SJSA1 (cell line): ENCODE data around the gene TMEM272. TPM values are rescaled to one million over a fixed set of nuclear protein-coding genes. Genes with fewer than 3 reads are reported as not detected.

Experiments
- DNase-seq, 2 experiments: peaks; one replicate each; pipeline ENCODE4 v3.0.0-alpha.2; 2015 to 2020; ENCODE audit warnings: low spot score in 2 of 2, low read depth in 1 of 2
- H3K27ac ChIP-seq: fragments of 250-450 bp; sonication (Bioruptor Pico); 2 replicates; pipeline ENCODE4 v1.5.1; 2020; ENCODE audit warnings: mild to moderate bottlenecking, moderate library complexity
- H3K27me3 ChIP-seq: fragments of 250-450 bp; sonication (Bioruptor Pico); replicated peaks from 2 replicates; pipeline ENCODE4 v1.5.1; 2020; ENCODE audit warnings: mild to moderate bottlenecking, moderate library complexity
- H3K36me3 ChIP-seq: fragments of 250-450 bp; sonication (Bioruptor Pico); 2 replicates; pipeline ENCODE4 v1.5.1; 2020; ENCODE audit warnings: mild to moderate bottlenecking
- H3K4me1 ChIP-seq: fragments of 250-450 bp; sonication (Bioruptor Pico); replicated peaks from 2 replicates; pipeline ENCODE4 v1.6.1; 2021; ENCODE audit warnings: mild to moderate bottlenecking
- H3K4me3 ChIP-seq: fragments of 250-450 bp; sonication (Bioruptor Pico); 2 replicates; pipeline ENCODE4 v1.5.1; 2020; ENCODE audit warnings: mild to moderate bottlenecking
- H3K9me3 ChIP-seq: fragments of 250-450 bp; sonication (Bioruptor Pico); replicated peaks from 2 replicates; pipeline ENCODE4 v1.5.1; 2020; ENCODE audit warnings: mild to moderate bottlenecking
- total RNA-seq: library from RNA; depleted of rRNA; stranded (reverse); fragments of >200 nt; shearing (Covaris generic); gene quantifications from 2 replicates; pipeline ENCODE4 v1.2.3, GENCODE V29; 2014; rRNA removed

The TMEM272 gene, protein sequence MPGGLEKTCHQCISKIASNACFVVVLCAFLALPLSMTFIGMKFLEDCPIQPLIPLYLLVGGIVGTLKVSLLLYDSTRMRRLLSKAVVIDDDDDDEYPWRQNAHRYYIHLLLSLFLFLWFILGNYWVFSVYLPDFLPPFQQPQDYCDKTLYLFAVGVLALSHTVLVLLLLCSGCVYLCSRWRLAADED
- 0.68 TPM in 1 of 2 replicates, not detected in the other for total RNA-seq

DNA sequence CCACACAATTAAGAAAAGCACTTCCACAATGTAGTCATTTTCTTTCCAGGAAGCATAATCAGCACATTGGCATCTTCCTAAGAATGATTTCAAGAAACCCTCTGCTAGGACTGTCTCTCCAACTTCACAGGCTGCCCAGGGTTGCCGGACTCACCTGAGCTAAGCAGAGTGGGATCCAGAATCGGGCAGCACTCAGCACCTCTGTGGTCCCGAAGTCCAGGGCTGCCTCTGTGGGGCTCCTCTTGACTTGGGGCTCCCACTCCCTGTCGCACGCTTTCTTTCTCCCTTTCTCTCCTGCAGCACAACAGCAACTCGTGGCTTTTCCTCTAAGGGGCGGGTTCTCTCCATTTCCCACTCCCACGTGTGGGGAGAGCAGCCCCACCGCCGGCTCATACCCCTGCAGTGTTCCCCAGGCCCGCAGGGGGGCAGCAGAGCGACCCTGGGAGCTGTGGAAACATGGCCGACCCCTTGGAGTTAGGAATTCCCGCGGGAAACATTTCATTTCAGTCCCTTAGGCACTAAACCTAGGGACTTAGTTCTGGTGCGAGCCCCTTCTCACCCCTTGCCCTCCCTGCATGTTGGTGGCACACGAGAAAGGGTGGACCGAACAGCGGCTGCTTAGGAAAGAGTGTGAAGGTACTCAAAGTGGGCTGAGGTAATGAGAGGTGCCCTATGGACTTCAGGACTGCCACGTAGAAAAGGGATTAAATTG is at the start of gene TMEM272:
Gene TMEM272 (minus strand): TSS at position 316 of the 712 bp plus-strand sequence. CDS start 6,647 bp downstream, outside the sequence.
- peak within 1 kb of the TSS; percentile 84 for H3K27ac ChIP-seq
- H3K36me3 ChIP-seq, result no peaks in the 10 kb centered on the region
- H3K27me3 ChIP-seq, result no peaks in the 10 kb centered on the region
- peaks cover 57% of the 10 kb centered on the region for H3K4me1 ChIP-seq
- DNase-seq, result peak; percentile 65 to 74
- H3K4me3 ChIP-seq, result peak within 1 kb of the TSS; percentile 29
- H3K9me3 ChIP-seq, result no peaks in the 10 kb centered on the region

DNA sequence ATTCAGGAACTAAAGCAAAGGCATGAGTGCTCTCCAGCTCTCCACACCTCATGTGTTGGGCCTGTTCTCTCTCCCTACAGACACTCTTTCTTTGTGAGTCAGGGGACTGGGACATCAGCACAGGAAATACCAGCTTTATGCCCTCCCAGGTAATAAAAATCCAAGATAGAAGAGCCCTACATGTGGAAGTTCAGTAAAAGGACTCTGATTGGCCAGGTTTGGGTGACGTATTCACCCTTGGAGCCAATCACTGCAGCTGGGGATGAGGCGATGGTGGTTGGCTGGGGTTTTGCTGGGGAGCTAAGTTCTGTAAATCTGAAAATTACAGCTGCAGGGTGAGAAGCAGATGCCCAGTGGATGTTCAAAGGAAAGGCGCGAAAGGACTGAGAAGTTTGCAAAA is 49.3 kb upstream of the TMEM272 start:
- Histone ChIP-seq H3K4me1 (no peaks in the 10 kb centered on the region), H3K27ac (no peak overlapping the region), H3K9me3 (no peaks in the 10 kb centered on the region), H3K36me3 (no peaks in the 10 kb centered on the region), H3K27me3 (no peaks in the 10 kb centered on the region), H3K4me3 (no peak overlapping the region)
- DNase-seq, result no peak

DNA sequence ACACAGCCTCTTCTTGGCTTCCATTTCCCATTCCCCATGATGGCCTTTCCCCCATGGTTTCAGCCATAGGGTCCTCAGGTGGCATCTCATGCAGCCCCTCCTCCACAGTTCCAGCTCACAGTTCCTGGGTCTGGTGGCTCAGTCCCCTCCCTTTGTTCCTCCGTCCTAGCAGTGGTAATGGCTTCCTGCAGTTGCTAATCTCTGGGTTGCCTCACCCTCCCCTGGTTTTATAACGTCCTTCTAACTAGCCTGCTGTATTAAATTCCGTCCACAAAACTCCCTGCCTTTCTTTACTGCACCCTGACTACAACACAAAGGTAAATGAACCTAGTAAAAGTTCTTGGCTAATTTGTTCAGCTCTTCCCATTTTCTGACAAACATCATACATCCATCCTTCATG is 47.7 kb upstream of the TMEM272 start:
- Histone ChIP-seq H3K27me3 (no peaks in the 10 kb centered on the region), H3K9me3 (no peaks in the 10 kb centered on the region), H3K4me3 (no peak overlapping the region), H3K27ac (no peak overlapping the region), H3K4me1 (no peaks in the 10 kb centered on the region), H3K36me3 (no peaks in the 10 kb centered on the region)
- no peak for DNase-seq

DNA sequence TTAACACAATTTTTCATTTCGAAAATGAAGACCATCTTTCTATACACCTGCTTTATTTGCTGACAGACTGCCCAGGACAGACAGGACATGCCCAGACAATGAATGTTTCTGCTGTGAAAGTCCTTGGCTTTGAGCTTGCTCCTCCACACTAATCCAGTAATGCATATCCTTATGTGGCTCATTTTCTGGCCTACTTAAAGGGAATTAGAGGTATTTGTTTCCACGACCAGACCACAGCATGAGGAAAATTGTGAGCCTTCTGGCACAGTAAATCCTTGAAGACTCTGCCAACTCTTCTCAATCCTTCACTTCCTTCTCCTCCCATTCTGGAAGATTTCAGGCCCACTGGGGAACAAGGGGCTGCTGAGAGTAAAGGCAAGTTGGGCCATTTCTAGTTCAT is 42.5 kb upstream of the TMEM272 start:
- Histone ChIP-seq H3K27ac (no peak overlapping the region), H3K4me1 (no peaks in the 10 kb centered on the region)
- no peak for DNase-seq

DNA sequence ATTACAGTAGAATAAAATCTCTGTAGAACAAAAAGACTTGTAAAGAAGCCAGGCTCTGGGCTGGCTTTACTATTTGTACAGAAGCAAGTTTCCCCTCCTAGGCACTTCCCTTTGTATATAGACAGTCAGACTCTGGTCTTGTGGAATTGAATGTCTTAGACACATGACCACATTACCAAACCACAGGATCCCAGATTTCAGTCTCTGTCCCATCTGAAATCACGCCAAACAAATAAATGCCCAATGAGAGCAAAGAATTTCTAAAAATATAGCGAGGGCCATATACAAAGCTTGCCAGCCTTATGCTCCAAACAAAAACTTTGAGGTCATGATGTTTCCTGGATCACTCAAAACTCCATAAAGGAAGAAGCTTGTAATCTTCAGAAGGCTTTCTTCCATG is 40.7 kb upstream of the TMEM272 start:
- Histone ChIP-seq H3K36me3 (no peaks in the 10 kb centered on the region), H3K27me3 (no peaks in the 10 kb centered on the region), H3K27ac (no peak overlapping the region), H3K9me3 (no peaks in the 10 kb centered on the region), H3K4me3 (no peak overlapping the region), H3K4me1 (no peaks in the 10 kb centered on the region)
- DNase-seq, result no peak

More for the DNA sequence above, 42.5 kb upstream of the TMEM272 start:
- Histone ChIP-seq H3K36me3 (no peaks in the 10 kb centered on the region), H3K9me3 (no peaks in the 10 kb centered on the region), H3K27me3 (no peaks in the 10 kb centered on the region), H3K4me3 (no peak overlapping the region)

DNA sequence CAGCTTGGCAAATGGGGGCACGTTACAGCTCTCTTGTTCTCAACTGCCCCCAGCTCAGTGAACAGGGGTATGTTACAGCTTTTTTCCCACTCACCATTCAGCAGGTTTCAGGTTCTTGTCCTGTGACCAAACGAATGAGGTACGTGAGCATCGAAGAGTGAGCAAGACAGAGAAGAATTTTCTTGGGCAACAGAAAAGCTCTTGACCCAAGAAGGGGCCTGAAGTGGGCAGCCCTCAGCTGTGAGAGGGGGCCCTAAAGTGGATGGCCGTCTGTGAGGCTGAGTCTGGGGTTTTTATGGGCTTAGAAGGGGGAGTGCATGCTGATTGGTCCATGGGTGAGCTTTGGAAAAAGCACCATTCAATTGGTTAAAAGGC is 38.2 kb upstream of the TMEM272 start:
- H3K4me3 ChIP-seq, result no peak overlapping the region
- no peaks in the 10 kb centered on the region for H3K27me3 ChIP-seq
- no peaks in the 10 kb centered on the region for H3K9me3 ChIP-seq
- no peak for DNase-seq
- no peaks in the 10 kb centered on the region for H3K36me3 ChIP-seq
- H3K4me1 ChIP-seq, result no peaks in the 10 kb centered on the region
- H3K27ac ChIP-seq, result no peak overlapping the region

DNA sequence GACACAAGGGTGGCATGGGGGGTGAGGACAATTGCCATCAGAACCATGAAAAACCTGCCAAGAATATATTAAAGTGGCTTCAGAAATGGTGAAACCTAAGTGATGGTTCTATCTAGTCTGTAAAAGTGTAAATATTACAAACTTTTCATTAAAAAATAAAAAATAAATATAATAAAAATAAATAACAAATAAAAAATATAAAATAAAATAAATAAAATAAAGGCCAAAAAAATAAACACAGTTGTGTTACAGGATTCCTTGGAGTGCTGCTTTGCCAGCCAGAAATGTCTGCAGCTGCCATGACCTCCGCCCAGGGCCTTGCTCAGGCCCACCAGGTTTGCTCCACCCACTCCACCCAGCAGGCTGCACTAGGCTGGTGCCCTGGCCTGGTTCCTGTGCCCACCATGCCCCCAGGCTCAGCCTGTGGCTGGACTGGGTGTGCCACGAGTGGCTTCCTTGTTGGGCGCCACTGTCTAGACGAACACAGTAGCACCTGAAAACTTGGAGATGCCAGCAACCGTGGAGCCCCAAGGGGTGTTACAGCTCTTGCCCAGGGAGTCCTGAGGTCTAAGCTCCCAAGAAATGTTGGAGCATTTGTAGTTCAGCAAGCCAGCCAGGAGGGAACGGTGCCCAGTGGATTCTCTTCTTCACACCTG is 37.7 kb upstream of the TMEM272 start:
- DNase-seq, result no peak
- H3K27me3 ChIP-seq, result no peaks in the 10 kb centered on the region
- H3K36me3 ChIP-seq, result no peaks in the 10 kb centered on the region
- H3K4me1 ChIP-seq, result no peaks in the 10 kb centered on the region
- no peak overlapping the region for H3K4me3 ChIP-seq
- no peak overlapping the region for H3K27ac ChIP-seq
- H3K9me3 ChIP-seq, result no peaks in the 10 kb centered on the region

DNA sequence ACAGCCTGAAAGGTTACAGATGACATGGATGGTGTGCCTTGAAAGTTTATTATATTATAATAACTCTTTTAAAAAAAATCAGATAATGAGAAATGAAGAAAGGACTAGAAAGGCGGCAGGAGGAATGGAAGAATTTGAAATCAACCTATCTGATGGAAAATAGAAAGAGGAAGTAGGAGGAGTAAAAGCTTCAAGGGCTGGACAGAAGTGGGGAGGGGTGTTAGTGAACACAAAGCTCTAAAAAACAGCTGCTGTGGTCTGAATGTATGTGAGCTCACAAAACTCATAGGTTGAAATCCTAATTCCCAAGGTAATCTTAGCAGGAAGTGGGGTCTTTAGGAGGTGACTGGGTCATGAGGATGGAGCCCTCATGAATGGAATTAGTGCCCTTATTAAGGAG is 36.3 kb upstream of the TMEM272 start:
- no peaks in the 10 kb centered on the region for H3K9me3 ChIP-seq
- no peaks in the 10 kb centered on the region for H3K4me1 ChIP-seq
- no peaks in the 10 kb centered on the region for H3K27me3 ChIP-seq
- H3K27ac ChIP-seq, result no peak overlapping the region
- no peak overlapping the region for H3K4me3 ChIP-seq
- H3K36me3 ChIP-seq, result no peaks in the 10 kb centered on the region
- DNase-seq, result no peak

DNA sequence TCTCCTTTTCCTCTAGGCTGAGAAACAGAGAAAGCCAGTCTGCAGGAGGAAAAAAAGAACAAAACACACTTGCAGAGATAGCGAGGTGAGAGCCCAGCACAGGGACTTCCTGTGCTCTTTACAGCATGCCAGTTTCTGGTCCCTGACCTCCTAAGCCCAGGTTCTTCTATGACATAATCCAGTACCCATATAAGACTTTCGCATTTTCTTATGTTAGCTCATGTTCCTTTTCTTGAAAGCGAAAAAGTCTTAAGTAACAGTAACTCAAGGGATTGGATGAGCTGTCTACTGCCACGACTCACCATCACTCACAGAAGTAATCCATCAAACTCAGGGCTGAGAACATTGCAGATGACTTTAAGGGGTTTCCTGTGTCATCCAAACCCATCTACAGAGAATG is 34.2 kb upstream of the TMEM272 start:
- no peaks in the 10 kb centered on the region for H3K27me3 ChIP-seq
- H3K4me1 ChIP-seq, result no peaks in the 10 kb centered on the region
- no peaks in the 10 kb centered on the region for H3K36me3 ChIP-seq
- no peak overlapping the region for H3K4me3 ChIP-seq
- no peak for DNase-seq
- H3K27ac ChIP-seq, result no peak overlapping the region
- no peaks in the 10 kb centered on the region for H3K9me3 ChIP-seq

DNA sequence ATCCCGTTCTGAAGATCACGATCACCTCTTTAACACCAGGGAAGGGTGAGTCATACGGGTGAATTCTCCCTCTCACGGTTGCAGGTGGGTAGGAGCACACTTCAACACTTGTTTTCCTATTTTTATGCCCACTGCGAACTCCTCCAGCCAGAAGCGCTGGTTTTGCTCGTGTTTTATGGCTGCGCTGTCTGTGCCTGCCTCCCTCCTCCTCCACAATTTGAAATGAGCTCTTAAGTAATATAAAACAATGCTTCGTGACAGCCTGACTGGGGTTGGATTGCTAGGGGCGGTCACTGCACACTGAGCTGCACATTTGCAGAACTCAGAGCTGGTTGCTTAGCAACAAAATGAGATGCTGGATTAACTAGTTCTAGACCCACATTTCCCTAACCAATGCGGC is 29.7 kb upstream of the TMEM272 start:
- no peaks in the 10 kb centered on the region for H3K36me3 ChIP-seq
- no peaks in the 10 kb centered on the region for H3K4me1 ChIP-seq
- DNase-seq, result no peak
- H3K4me3 ChIP-seq, result no peak overlapping the region
- H3K27ac ChIP-seq, result no peak overlapping the region
- no peaks in the 10 kb centered on the region for H3K27me3 ChIP-seq
- H3K9me3 ChIP-seq, result no peaks in the 10 kb centered on the region

DNA sequence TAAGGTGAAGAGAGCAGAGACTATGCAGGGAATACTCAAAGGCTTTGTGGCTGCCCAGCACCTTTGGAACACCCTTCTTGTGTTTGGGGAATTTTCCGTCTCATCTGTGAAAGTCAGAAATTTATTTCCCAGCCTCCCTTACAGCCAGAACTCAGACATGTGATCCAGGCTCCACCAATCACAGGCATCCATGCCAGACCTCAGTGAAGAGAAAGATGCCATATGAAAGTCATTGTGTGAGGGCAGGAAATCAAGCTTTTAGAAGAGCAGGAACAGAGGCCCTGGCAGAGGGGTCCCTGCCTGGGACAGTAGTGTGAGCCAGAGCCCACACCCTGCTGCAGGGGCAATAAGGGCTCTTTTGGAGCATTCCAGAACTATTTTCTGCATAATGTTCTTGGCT is 28.9 kb upstream of the TMEM272 start:
- no peak overlapping the region for H3K4me3 ChIP-seq
- H3K27ac ChIP-seq, result no peak overlapping the region
- no peaks in the 10 kb centered on the region for H3K9me3 ChIP-seq
- no peaks in the 10 kb centered on the region for H3K27me3 ChIP-seq
- H3K36me3 ChIP-seq, result no peaks in the 10 kb centered on the region
- DNase-seq, result no peak
- no peaks in the 10 kb centered on the region for H3K4me1 ChIP-seq

DNA sequence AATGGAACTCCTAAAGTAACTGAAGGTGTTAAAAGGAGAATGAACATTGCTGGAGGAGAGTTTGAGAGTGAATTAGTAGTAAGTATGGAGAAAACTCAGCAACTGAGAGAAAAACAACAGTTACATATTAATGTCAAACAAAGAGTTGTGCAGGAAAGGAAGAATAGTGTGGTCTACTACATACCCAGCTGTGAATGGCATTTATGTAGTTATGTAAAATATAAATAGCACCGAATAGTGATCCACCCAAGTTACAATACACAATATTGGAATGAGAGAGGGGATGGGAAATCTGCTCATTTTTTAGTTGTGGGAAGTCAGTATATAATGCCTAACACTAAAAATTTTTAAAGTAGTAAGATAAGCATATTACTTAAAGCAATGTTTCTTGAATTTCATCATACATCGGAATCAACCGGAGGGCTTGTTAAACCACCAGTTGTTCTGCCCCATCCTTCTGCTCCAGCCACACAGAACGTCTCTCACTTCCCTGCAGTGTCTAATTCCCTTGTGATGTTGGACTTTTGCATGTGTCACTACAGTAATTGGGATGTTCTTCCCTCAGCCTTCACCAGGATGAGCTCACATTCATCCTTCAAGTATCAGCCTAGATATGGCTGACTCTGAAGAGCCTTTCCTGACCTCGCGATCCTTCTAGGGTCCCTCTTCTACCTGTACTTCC is 28.3 kb upstream of the TMEM272 start:
- Histone ChIP-seq H3K27me3 (no peaks in the 10 kb centered on the region), H3K9me3 (no peaks in the 10 kb centered on the region), H3K4me3 (no peak overlapping the region), H3K36me3 (no peaks in the 10 kb centered on the region), H3K27ac (no peak overlapping the region), H3K4me1 (no peaks in the 10 kb centered on the region)
- no peak for DNase-seq

DNA sequence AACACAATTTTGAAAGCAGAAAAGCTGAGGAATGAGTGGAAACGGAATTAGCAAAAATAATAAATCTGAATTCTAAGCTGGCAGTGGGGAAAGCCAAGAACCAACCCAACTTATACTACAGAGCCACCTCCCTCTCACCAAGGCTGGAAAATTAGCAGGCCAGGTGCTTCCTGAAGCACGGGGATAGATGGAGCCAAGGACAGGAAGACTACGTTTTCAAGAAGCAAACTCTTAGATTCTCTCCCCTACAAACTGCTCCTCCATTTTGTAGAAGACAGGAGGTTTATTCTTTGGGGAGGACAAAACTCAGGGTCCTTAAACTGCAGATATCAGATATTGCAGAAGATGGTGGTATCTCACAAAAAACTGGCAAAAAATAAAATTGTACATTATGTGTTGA is 25.6 kb upstream of the TMEM272 start:
- H3K27me3 ChIP-seq, result no peaks in the 10 kb centered on the region
- H3K9me3 ChIP-seq, result no peaks in the 10 kb centered on the region
- H3K36me3 ChIP-seq, result no peaks in the 10 kb centered on the region
- DNase-seq, result no peak
- H3K27ac ChIP-seq, result no peak overlapping the region
- H3K4me1 ChIP-seq, result no peaks in the 10 kb centered on the region
- no peak overlapping the region for H3K4me3 ChIP-seq

DNA sequence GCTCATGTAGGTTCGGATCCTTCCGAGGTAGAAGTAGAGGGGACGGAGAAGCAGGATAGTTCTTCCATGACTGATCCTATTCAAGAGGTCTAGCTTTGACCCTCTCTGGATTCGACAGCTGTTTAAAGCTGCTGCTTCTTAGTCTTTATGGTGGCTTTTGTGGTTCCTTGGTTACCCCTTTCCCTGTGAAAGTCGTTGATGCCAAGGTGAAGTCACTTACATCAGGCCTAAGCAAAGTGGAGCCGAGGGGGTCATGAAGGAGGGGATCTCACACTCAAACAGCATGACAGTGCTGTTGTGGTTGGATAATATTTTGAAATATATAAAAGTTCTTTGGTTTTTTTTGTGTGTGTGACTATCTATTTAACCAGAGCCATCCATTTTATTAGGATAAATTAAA is 24.9 kb upstream of the TMEM272 start:
- Histone ChIP-seq H3K9me3 (no peaks in the 10 kb centered on the region), H3K27me3 (no peaks in the 10 kb centered on the region), H3K27ac (no peak overlapping the region), H3K4me3 (no peak overlapping the region), H3K36me3 (no peaks in the 10 kb centered on the region), H3K4me1 (no peaks in the 10 kb centered on the region)
- no peak for DNase-seq
